AG09319 (cell line): ENCODE data around the gene GRK5.

ENCODE experiments used
- DNase-seq: peaks from one replicate; pipeline ENCODE4 v3.0.0-alpha.2; 2010; ENCODE audit warnings: low read depth; ENCODE audit errors: extremely low read depth
- CTCF ChIP-seq: IDR thresholded peaks from 2 replicates; pipeline ENCODE4 v1.5.1; 2011; ENCODE audit warnings: low read depth, mild to moderate bottlenecking, inconsistent platforms, low read length, moderate library complexity

Gene GRK5

GRCh38 chr10:119496273-119496672 lies 288.9 kb downstream of the GRK5 start:
- no peak for DNase-seq
- no peak for TF ChIP-seq CTCF

- no peak for DNase-seq
- TF ChIP-seq CTCF, result no peak
These were observed 289.9 kb downstream of the GRK5 start for GRCh38 chr10:119497243-119497642.

GRCh38 chr10:119498889-119499676 lies 291.7 kb downstream of the GRK5 start:
- no peak for DNase-seq
- TF ChIP-seq CTCF, result no peak

- no peak for DNase-seq
- no peak for TF ChIP-seq CTCF
These were observed 292.3 kb downstream of the GRK5 start for GRCh38 chr10:119499677-119500002.

GRCh38 chr10:119500123-119500795 lies 292.9 kb downstream of the GRK5 start:
- DNase-seq, result no peak
- TF ChIP-seq CTCF, result no peak

GRCh38 chr10:119500821-119501220 lies 293.4 kb downstream of the GRK5 start:
- no peak for DNase-seq
- TF ChIP-seq CTCF, result no peak

GRCh38 chr10:119501690-119502089 lies 294.3 kb downstream of the GRK5 start:
- TF ChIP-seq CTCF, result no peak
- no peak for DNase-seq
